Measurements from ENCODE around the gene ZBTB39. TPM values are rescaled to one million over a fixed set of nuclear protein-coding genes. Genes with fewer than 3 reads are reported as not detected.

The ZBTB39 gene
- total RNA-seq, 1 experiment from 2014 or later, result 7.6 TPM

- no peaks in the 10 kb centered on the region for H4K20me1 ChIP-seq (ENCODE audit: insufficient read depth)
- no TSS peak for BruUV-seq (replicated peaks)
- ChIA-PET POLR2A (ENCODE audit: unreplicated experiment) (no interaction called here), CTCF (no interaction called here)
- no peak overlapping the region for H3K27ac ChIP-seq
- no peaks in the 10 kb centered on the region for H3K79me2 ChIP-seq (ENCODE audit: low read depth)
- no peak overlapping the region for H3K4me3 ChIP-seq
- no peaks in the 10 kb centered on the region for H3K4me1 ChIP-seq (replicated peaks; ENCODE audit: insufficient read depth)
- H3K36me3 ChIP-seq (ENCODE audit: low read depth), result no peaks in the 10 kb centered on the region
- intact Hi-C loops (cut with micrococcal nuclease; ENCODE audit: unreplicated experiment), result no loop called here
- no peaks in the 10 kb centered on the region for H3F3A ChIP-seq (ENCODE audit: insufficient read depth, low read depth)
- H3K27me3 ChIP-seq (ENCODE audit: insufficient read depth, low read depth), result no peaks in the 10 kb centered on the region
- no peak for DNase-seq
- no peaks in the 10 kb centered on the region for H3K9me3 ChIP-seq (ENCODE audit: insufficient read depth, low read depth)
- H3K9me2 ChIP-seq (ENCODE audit: insufficient read depth), result no peaks in the 10 kb centered on the region
- no peak overlapping the region for H3K4me2 ChIP-seq
- TF ChIP-seq EZH2 (IDR thresholded peaks at IDR 0.05; ENCODE audit: low read depth), result no peak
- TF ChIP-seq CTCF (conservative IDR thresholded peaks at IDR 0.05), result no peak
- H2AFZ ChIP-seq, result no peak overlapping the region
Observed at GRCh38 chr12:56993346-56993745, 13.0 kb downstream of the ZBTB39 start.

GRCh38 chr12:56991319-56992246 lies 14.8 kb downstream of the ZBTB39 start:
- TF ChIP-seq CTCF (conservative IDR thresholded peaks at IDR 0.05), result no peak
- TF ChIP-seq EZH2 (IDR thresholded peaks at IDR 0.05; ENCODE audit: low read depth), result no peak
- no peaks in the 10 kb centered on the region for H4K20me1 ChIP-seq (ENCODE audit: insufficient read depth)
- ChIA-PET CTCF (interaction anchor here (0.5 kb wide), 1 partner anchor 157 kb away, joined by 3 read pairs; no protein-coding TSS in a partner anchor), POLR2A (ENCODE audit: unreplicated experiment) (interaction anchor here (0.5 to 0.6 kb wide), 2 partner anchors 155 to 328 kb away, joined by 5 read pairs; no protein-coding TSS in a partner anchor)
- H3K27ac ChIP-seq, result no peak overlapping the region
- no peaks in the 10 kb centered on the region; the same call in 1 of the 2 replicates for H3F3A ChIP-seq (ENCODE audit: insufficient read depth, low read depth)
- H2AFZ ChIP-seq, result peak overlapping the region; percentile 55; the same call in 1 of the 2 replicates
- no peaks in the 10 kb centered on the region for H3K9me3 ChIP-seq (ENCODE audit: insufficient read depth, low read depth)
- H3K4me3 ChIP-seq, result no peak overlapping the region
- no peaks in the 10 kb centered on the region for H3K79me2 ChIP-seq (ENCODE audit: low read depth)
- no peaks in the 10 kb centered on the region for H3K36me3 ChIP-seq (ENCODE audit: low read depth)
- no peaks in the 10 kb centered on the region for H3K9me2 ChIP-seq (ENCODE audit: insufficient read depth)
- no peak for DNase-seq
- no peak overlapping the region for H3K4me2 ChIP-seq
- intact Hi-C loops (cut with micrococcal nuclease; ENCODE audit: unreplicated experiment), result no loop called here
- 0 out of 2 replicates have a peak, but pooled peaks cover 2% of the 10 kb centered on the region for H3K4me1 ChIP-seq (replicated peaks; ENCODE audit: insufficient read depth)
- H3K27me3 ChIP-seq (ENCODE audit: insufficient read depth, low read depth), result no peaks in the 10 kb centered on the region
- no TSS peak for BruUV-seq (replicated peaks)

- Histone ChIP-seq H3K4me2 (no peak overlapping the region), H3K79me2 (ENCODE audit: low read depth) (no peaks in the 10 kb centered on the region), H4K20me1 (ENCODE audit: insufficient read depth) (no peaks in the 10 kb centered on the region), H3F3A (ENCODE audit: insufficient read depth, low read depth) (peaks cover 6% of the 10 kb centered on the region), H3K4me1 (replicated peaks; ENCODE audit: insufficient read depth) (peaks cover 10% of the 10 kb centered on the region), H3K36me3 (ENCODE audit: low read depth) (no peaks in the 10 kb centered on the region), H3K9me2 (ENCODE audit: insufficient read depth) (no peaks in the 10 kb centered on the region), H3K27ac (no peak overlapping the region), H3K27me3 (ENCODE audit: insufficient read depth, low read depth) (no peaks in the 10 kb centered on the region), H2AFZ (no peak overlapping the region), H3K4me3 (no peak overlapping the region), H3K9me3 (ENCODE audit: insufficient read depth, low read depth) (no peaks in the 10 kb centered on the region)
- DNase-seq, result no peak
- ChIA-PET CTCF (interaction anchor here (0.5 kb wide), 1 partner anchor 157 kb away, joined by 3 read pairs; no protein-coding TSS in a partner anchor), POLR2A (ENCODE audit: unreplicated experiment) (no interaction called here)
- no peak for TF ChIP-seq EZH2 (IDR thresholded peaks at IDR 0.05; ENCODE audit: low read depth)
- BruUV-seq (replicated peaks), result no TSS peak
- intact Hi-C loops (cut with micrococcal nuclease; ENCODE audit: unreplicated experiment), result no loop called here
Observed at GRCh38 chr12:56990648-56991318, 15.6 kb downstream of the ZBTB39 start.
